ENCODE data around the gene AGAP1.
A peak's percentile ranks its signal among the peaks of the same experiment; 100 is the strongest.

Gene AGAP1

GRCh38 chr2:235723371-235723770 is 229.5 kb downstream of the AGAP1 start:
- no peak for DNase-seq

DNA sequence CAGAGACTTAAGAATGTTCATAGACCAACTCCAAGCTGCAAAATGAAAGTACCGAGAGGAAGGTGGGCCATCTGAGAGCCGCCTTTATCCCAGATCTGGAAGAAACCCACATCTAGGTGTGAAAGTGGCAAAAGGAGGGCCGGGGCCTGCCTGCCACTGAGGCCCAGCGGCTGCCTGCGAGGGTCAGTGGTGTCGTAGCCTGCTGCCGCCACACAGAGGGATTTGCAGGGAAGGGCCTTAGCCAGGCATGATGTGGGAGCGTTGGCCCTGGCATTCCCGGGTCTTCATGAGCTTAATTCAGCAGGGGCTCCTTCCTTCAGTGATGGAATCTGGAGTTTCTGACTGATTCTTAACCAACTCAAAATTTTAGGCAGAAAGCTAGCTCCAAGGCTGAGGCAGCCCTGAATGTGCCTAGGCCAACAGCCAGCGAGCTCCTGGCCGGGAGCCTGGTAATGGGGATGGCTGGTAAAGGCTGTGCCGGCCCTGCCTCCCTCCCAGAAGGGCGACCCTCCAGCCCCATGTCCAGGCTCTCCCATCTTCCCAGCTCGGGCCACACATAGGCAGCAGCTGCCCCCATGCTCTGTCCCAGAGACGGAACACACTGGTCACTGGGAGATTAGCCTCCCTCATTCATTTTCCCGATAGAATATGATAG is 230.1 kb downstream of the AGAP1 start:
- DNase-seq = no peak

DNA sequence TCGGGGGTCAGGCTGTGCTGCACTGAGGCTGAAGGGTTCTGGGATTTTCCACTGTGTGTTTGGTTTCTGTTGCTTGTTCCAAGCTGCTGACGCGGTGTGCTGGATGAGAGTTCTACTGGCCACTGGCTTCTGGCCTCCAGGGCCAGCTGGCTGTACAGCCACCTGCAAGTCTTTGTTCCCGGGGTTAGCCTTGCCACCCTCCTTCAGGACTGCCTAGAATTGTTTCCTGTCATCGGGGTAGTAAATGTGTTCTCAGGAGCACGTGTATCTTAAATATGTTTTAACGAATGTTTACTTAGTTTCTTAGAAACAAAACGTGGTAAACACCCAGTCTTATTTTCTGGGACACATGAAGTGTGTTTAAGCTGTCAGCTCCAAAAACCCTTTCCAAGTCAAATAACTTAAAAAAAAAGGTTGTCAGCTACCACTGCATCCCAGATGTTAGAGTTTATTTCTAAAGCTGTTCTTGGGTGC is 231.2 kb downstream of the AGAP1 start:
- no peak for DNase-seq

DNA sequence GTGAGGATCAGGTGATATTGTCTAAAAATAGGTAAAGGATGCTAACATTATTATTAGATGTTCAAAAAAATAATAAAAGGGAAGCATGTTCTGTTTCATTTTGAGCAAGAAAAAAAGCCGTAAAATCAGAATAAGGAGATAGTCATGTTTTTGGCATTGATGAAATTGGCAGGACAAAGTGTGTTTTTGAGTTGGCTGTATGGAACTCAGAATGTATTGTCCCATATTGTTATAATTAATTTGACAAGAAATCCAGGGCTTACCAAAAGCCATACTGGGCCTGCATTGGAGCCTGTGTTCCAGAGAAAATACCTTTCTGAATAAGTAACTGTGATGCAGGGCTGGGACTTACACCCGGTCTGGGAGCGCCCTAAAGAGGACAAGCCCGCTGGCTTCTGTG is 232.0 kb downstream of the AGAP1 start:
- DNase-seq = no peak

DNA sequence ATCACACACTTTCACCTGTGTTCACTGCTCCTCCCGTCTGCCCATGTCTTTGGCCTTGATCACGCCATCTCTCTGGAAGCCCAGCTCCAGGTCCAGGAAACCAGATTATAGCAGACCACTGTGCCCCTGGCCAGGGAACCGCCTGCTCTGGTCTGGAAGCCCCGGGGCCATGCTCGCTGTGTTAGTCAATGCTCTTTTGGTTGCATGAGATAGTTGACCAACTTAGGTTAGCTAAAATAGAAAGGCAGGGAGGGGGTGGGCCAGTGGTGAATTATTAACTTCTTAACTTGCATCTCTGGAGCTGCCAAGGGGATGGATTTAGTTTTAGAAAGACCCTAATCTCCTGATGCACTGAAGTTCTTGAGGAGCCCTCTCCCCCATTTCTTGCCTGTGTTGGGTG is 232.7 kb downstream of the AGAP1 start:
- DNase-seq = no peak

DNA sequence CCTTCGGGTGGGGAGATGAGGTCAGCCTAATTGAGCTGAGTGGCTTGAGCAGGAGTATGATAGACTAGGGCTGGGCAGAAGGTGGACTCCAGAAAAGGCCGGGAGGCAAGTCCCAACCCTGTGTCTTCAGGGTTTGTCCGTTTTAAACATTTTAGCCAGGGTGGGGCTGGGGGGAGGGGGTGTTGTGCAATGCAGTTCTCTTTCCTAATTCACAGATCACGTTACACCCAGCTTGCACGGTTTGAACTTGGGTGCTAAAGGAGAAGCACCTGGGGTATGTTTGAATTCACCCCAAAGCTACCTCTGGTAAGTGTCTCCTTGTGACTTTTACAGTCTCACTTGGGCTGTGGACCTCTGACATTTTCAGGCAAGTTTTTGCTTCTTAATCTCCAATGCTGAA is 233.3 kb downstream of the AGAP1 start:
- DNase-seq = no peak

- DNase-seq = no peak
These were observed 234.3 kb downstream of the AGAP1 start for GRCh38 chr2:235727891-235728799.

GRCh38 chr2:235728800-235729556 is 235.1 kb downstream of the AGAP1 start:
- DNase-seq = no peak

- DNase-seq = no peak
These were observed 235.7 kb downstream of the AGAP1 start for GRCh38 chr2:235729557-235729947.

GRCh38 chr2:235730115-235730514 is 236.3 kb downstream of the AGAP1 start:
- DNase-seq = no peak

DNA sequence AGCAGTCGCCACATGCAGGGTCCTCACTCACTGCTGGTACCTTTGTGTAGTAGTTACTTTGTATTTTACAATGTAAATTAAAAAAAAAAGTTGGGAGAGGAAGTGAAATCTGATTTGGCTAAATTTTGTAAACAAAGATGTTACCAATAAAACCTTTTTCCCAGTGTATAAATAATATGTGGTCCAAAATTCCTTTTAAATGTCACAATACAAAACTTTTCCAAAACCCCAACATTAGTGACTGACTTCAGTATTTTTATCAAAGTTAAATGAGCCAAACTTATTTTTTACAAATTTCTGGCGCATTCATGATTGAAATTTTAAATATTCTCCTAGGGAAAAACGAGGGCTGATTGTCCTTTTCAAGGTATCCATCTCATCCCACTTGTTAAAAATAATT is 239.9 kb downstream of the AGAP1 start:
- DNase-seq = no peak

- DNase-seq = no peak
These were observed 240.3 kb downstream of the AGAP1 start for GRCh38 chr2:235734168-235734567.

- no peak for DNase-seq
These were observed 240.9 kb downstream of the AGAP1 start for GRCh38 chr2:235734688-235735231.

GRCh38 chr2:235737396-235737795 is 243.6 kb downstream of the AGAP1 start:
- no peak for DNase-seq

- no peak for DNase-seq
These were observed 244.0 kb downstream of the AGAP1 start for GRCh38 chr2:235737840-235738239.

- DNase-seq = no peak
These were observed 246.0 kb downstream of the AGAP1 start for GRCh38 chr2:235739704-235740415.

- no peak for DNase-seq
These were observed 247.0 kb downstream of the AGAP1 start for GRCh38 chr2:235740821-235741220.

GRCh38 chr2:235744161-235744560 is 250.3 kb downstream of the AGAP1 start:
- no peak for DNase-seq

DNA sequence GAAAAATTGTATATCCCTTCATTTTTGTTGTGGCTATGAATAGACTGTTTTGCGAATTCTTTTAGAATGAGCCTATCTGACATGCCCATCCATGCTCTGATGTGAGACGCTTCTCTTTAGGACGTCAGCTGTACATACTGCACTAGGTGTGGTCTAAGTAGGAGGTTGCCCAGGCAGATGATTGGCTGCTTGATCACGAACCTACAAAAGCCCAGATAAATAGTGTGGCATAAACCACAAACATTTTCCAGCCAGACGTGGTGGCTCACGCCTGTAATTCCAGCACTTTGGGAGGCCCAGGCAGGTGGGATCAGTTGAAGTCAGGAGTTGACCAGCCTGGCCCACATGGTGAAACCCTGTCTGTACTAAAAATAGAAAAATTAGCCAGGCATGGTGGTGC is 251.8 kb downstream of the AGAP1 start:
- DNase-seq = no peak

DNA sequence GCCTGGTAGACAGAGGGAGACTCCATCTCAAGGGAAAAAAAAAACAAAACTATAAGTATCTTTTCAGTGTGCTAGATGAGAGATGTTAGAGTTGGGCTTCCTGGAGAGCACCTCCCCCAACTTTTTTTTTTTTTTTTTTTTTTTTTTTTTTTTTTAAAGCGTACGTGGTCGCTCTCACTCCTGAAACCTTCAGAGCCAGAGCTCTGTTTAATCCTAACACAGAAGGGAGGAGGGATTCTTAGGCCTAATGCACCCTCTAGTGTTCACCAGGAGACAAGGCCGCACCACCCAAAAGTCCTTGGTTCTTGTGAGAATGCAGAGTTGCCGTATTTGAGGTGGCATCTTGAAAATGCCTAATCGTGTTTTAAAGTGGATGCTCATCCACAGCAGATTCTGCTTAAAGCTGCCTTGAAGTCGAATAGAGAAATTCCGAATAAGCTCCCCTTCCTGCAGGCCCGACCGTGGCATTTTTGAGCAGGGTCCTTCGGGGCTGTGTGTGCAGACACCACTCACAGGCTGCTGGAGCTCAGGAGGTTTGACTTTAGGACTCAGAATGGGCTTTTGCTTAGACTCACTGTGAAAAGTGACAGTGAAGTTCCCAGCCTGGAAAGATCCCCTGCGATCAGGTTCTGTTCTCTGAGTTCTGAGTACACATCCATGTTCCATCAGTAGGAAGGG is 252.6 kb downstream of the AGAP1 start:
- DNase-seq = peak; percentile 6

DNA sequence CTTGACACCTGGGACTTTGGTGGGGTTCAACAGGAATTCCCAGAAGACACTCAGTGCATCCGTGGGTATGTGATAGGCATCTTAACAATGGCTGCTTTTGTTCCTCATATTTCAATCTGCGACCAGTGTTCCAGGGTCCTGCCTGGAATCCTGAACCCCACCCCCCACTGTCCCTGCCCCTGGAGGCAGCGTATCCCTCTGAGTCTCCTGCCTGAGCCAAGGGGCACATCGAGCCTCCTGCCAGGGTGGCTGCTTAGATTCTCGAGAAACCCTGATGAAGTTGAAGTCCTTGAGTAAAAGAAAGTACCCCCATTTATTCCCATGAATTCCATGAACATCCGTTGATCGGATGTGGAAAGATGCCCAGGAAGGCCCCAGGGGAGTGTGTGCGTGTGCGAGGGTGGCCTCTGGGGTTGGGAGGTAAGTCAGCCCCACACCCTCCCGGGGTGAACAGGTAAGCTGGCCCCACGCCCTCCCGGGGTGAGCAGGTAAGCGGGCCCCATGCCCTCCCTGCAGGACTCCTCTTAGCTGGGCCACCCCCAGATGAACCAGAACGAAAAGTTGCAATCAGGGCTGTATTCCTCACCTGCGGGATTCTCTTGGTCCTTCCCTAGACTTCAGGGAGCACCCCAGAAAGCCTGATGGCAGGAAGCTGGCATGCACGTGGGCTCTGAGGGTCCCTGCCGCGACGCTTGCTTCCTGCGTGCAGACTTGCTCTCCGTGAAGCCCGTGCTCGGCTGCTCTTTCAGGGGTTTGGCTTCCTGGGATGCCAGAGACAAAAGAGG is 253.3 kb downstream of the AGAP1 start:
- no peak for DNase-seq

All from activated effector memory CD4-positive, alpha-beta T cell treated with Interleukin-2 at 50 U/mL for 16 hours (primary cell).